Neutrophil (primary cell): ENCODE measurements around the gene SLC9A4.

Source experiments
- H3K27ac ChIP-seq: fragments of 200-600 bp; sonication (generic); 2 replicates; pipeline ENCODE4 v1.5.1; 2016; ENCODE audit warnings: mild to moderate bottlenecking, moderate library complexity
- H3K27me3 ChIP-seq: fragments of 200-600 bp; sonication (generic); 2 replicates; pipeline ENCODE4 v1.6.0; 2016; ENCODE audit warnings: mild to moderate bottlenecking
- H3K36me3 ChIP-seq: fragments of 200-600 bp; sonication (generic); 2 replicates; pipeline ENCODE4 v1.5.1; 2017
- H3K4me1 ChIP-seq, 2 experiments: fragments of 200-600 bp in 1 of 2; sonication (generic) in 1 of 2; 1 replicate in 1 of 2; 2 replicates in 1 of 2; pipeline versions ENCODE4 v1.5.1 to v1.6.1; 2013 to 2016; ENCODE audit warnings: low read depth in 1 of 2, low read length in 1 of 2, mild to moderate bottlenecking in 1 of 2, moderate library complexity in 1 of 2; ENCODE audit not compliant: control insufficient read depth in 1 of 2, insufficient read depth in 1 of 2
- H3K4me3 ChIP-seq, 2 experiments: fragments of 200-600 bp in 1 of 2; sonication (generic) in 1 of 2; 1 replicate in 1 of 2; 2 replicates in 1 of 2; pipeline ENCODE4 v1.5.1; 2013 to 2016; ENCODE audit warnings: low read depth in 1 of 2, low read length in 1 of 2, mild to moderate bottlenecking in 1 of 2, moderate library complexity in 1 of 2
- H3K9me3 ChIP-seq: fragments of 200-600 bp; sonication (generic); 2 replicates; pipeline ENCODE4 v1.5.1; 2016
- TF ChIP-seq, protein P1 (sequence below): fragments of 200-600 bp; sonication (generic); IDR thresholded peaks from 2 replicates; pipeline ENCODE4 v1.5.1; 2016; ENCODE audit warnings: antibody characterized with exemption

SLC9A4 gene

GRCh38 chr2:102504833-102505232 lies 31.8 kb downstream of the SLC9A4 start:
- H3K9me3 ChIP-seq = no peaks in the 10 kb centered on the region
- peaks cover 13 to 15% of the 10 kb centered on the region in 2 experiments for H3K4me1 ChIP-seq
- H3K4me3 ChIP-seq = no peak overlapping the region
- no peak overlapping the region for H3K27ac ChIP-seq
- no peaks in the 10 kb centered on the region for H3K36me3 ChIP-seq
- no peaks in the 10 kb centered on the region for H3K27me3 ChIP-seq
- TF ChIP-seq, protein P1, sequence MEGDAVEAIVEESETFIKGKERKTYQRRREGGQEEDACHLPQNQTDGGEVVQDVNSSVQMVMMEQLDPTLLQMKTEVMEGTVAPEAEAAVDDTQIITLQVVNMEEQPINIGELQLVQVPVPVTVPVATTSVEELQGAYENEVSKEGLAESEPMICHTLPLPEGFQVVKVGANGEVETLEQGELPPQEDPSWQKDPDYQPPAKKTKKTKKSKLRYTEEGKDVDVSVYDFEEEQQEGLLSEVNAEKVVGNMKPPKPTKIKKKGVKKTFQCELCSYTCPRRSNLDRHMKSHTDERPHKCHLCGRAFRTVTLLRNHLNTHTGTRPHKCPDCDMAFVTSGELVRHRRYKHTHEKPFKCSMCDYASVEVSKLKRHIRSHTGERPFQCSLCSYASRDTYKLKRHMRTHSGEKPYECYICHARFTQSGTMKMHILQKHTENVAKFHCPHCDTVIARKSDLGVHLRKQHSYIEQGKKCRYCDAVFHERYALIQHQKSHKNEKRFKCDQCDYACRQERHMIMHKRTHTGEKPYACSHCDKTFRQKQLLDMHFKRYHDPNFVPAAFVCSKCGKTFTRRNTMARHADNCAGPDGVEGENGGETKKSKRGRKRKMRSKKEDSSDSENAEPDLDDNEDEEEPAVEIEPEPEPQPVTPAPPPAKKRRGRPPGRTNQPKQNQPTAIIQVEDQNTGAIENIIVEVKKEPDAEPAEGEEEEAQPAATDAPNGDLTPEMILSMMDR = no peak

DNA sequence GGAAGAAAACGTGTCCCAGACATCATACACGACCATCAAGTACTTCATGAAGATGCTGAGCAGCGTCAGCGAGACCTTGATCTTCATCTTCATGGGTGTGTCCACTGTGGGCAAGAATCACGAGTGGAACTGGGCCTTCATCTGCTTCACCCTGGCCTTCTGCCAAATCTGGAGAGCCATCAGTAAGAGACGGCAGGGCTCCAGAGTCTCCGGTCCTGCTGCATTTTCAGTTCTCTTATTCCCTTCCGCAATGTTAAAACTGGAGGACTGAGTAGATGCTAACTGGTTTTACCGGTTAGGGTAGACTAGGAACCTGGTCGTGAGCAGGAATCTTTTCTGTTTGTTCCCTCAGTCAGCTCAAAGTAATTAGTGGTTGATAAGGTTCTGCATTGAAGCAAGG lies 32.3 kb downstream of the SLC9A4 start:
- TF ChIP-seq, protein P1 = no peak
- Histone ChIP-seq H3K36me3 (no peaks in the 10 kb centered on the region), H3K9me3 (no peaks in the 10 kb centered on the region), H3K27me3 (no peaks in the 10 kb centered on the region), H3K4me3 (no peak overlapping the region), H3K4me1 (peaks cover 17 to 20% of the 10 kb centered on the region in 2 experiments), H3K27ac (no peak overlapping the region)

DNA sequence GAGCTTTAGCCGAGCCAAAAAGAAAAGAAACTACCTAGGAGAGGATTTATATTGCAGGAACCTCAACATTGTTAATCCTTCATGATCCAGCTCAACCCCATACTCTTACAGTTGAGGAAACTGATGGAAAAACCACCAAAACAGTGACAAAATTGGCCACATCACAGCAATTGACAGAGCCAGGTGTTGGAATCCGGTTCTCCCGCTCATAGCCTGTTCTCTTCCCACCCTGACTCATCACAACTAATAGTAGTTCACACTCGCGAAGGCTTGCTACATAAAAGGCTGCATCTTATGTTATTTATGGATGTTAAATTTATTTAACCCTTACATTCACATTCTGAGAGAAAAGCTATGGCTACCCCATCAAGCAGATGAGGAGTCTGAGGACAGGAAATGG lies 33.7 kb downstream of the SLC9A4 start:
- Histone ChIP-seq H3K4me3 (no peak overlapping the region), H3K9me3 (no peaks in the 10 kb centered on the region), H3K27ac (no peak overlapping the region), H3K4me1 (peaks cover 25 to 26% of the 10 kb centered on the region in 2 experiments), H3K27me3 (no peaks in the 10 kb centered on the region), H3K36me3 (no peaks in the 10 kb centered on the region)
- TF ChIP-seq, protein P1 = no peak

- H3K27me3 ChIP-seq = no peaks in the 10 kb centered on the region
- peaks cover 25 to 26% of the 10 kb centered on the region in 2 experiments for H3K4me1 ChIP-seq
- no peak overlapping the region for H3K4me3 ChIP-seq
- TF ChIP-seq, protein P1 = no peak
- H3K27ac ChIP-seq = peak overlapping the region; percentile 78
- H3K9me3 ChIP-seq = no peaks in the 10 kb centered on the region
- H3K36me3 ChIP-seq = no peaks in the 10 kb centered on the region
Observed at GRCh38 chr2:102508863-102509262, 35.8 kb downstream of the SLC9A4 start.

GRCh38 chr2:102509749-102510148 lies 36.7 kb downstream of the SLC9A4 start:
- Histone ChIP-seq H3K9me3 (no peaks in the 10 kb centered on the region), H3K27me3 (no peaks in the 10 kb centered on the region), H3K27ac (peak overlapping the region; percentile 78), H3K4me1 (peaks cover 25 to 26% of the 10 kb centered on the region in 2 experiments), H3K4me3 (no peak overlapping the region), H3K36me3 (no peaks in the 10 kb centered on the region)
- TF ChIP-seq, protein P1 = no peak
